ENCODE data around the gene CIC.
A peak's percentile ranks its signal among the peaks of the same experiment; 100 is the strongest.

The CIC gene

GRCh38 chr19:42276821-42277220, 7.8 kb downstream of the CIC start:
- no peak overlapping the region for H3K4me3 ChIP-seq (ENCODE audit: low read length)
- no peak for TF ChIP-seq CTCF (conservative IDR thresholded peaks at IDR 0.05; ENCODE audit: low read length)
- DNase-seq (ENCODE audit: low read depth), result no peak

DNA sequence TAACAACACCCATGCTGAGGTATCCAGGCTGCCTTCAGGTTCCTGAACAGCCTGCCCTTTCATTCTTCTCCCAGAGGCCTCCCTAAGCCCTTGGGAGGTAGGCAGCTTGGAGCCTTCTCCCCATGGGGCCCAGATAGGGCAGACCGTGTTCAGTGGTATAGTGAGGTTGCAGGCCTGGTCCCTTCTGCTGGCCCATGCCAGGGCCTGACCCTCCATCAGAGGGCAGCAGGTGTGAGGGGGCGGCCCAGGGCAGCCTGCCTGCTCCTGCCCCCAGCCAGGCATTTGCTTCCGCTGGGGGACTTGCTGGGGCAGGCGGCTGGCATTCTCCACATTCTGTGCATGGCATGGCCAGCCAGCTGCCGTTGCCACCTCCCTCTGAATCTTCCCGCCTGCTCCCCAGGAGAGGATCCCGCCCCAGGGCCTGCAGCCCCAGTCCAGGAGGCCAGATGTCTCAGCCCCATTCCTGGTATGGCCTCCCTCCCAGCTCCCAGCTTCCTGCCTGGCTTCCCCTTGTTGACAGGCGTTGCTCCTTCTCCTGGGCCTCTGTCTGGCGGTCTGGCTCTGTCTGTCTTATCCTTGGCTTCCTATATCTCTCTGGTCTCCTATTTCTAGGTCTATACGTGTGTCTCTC, 8.9 kb downstream of the CIC start:
- TF ChIP-seq CTCF (conservative IDR thresholded peaks at IDR 0.05; ENCODE audit: low read length), result no peak

GRCh38 chr19:42278452-42279154, 9.6 kb downstream of the CIC start:
- DNase-seq (ENCODE audit: low read depth), result no peak
- no peak for TF ChIP-seq CTCF (conservative IDR thresholded peaks at IDR 0.05; ENCODE audit: low read length)
- H3K4me3 ChIP-seq (ENCODE audit: low read length), result no peak overlapping the region

More for the DNA sequence above, 8.9 kb downstream of the CIC start:
- DNase-seq (ENCODE audit: low read depth), result peak; percentile 70
- H3K4me3 ChIP-seq (ENCODE audit: low read length), result no peak overlapping the region

DNA sequence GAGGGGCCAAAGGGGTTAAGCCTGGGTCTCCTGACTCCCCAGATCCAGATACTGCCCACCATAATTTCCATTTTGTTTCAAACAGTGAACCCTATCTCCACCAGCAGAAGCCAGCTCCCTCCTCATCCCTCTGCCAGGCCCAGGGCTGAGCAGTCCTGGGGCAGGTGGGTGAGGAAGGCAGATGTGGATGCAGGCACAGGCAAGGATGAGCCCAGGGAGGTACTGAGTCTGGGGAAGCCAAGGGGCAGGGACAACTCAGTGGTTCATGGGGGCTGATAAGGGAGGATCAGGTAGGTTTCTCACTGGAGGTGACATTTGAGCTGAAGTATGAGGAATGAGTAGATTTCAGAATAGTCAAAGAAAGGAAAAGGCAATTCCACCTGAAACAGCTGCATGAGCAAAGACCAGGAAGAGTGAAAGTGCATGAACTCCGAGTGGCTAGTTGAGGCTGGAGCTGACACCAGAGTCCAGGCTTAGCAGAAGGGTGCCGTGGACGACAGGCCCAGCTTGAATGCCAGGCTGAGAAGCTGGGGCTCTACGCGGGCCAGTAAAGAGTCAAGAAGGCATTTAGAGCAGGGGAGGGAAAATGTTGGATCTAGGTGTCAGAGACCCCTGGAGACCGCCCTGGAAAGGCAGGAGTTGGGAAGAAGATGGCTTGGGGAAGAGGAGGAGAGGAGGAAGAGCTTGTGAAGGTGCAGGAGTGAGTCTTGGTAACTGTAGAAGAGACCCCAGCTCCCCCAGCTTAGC, 10.3 kb downstream of the CIC start:
- peak overlapping the region; percentile 78 for H3K4me3 ChIP-seq (ENCODE audit: low read length)
- TF ChIP-seq CTCF (conservative IDR thresholded peaks at IDR 0.05; ENCODE audit: low read length), result no peak
- DNase-seq (ENCODE audit: low read depth), result no peak

DNA sequence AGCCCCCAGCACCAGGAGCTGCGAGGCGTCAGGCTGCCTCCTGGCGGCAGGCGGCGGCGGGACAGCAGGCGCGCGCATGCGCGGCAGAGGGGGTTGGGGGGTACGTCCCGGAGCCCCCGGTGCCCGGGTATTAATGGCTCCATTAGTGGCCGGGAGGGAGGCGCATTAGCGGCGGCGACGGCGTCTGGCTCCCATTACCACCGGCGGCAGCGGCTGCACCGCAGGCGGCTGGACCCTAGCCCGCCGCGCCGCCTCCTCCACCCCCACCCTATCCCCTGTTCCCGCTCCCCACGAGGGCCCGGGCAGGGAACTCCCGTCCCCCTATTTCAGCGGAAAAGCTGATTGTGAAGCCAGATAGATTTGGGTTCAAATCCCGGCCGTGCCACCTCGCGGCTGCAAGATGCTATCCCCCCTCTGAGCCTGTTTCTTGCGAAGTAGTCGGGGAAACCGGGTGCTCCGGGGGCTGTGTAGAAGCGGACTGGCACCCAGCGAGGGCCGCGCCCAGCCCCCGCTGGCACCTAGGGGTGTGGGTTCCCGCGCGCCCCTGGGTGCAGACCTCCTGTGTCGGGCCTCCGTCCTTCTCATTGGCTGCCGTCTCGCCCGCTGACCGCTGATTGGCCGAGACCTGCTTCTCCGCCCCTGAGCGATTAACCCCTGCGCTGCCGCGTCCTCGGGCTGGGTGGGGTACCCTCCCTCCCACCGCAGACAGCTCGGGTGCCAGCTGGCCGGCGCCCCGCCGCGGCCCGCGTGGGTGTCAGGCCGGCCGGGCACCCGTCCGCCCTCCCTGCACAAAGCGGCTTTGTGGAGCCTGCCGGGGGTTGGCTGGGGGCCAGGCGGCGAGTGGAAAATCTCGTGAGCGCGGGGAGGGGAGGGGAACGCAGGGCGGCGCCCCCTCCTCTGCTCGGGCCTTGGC, 11.1 kb downstream of the CIC start:
- peak overlapping the region; percentile 78 for H3K4me3 ChIP-seq (ENCODE audit: low read length)
- DNase-seq (ENCODE audit: low read depth), result peak; percentile 82
- TF ChIP-seq CTCF (conservative IDR thresholded peaks at IDR 0.05; ENCODE audit: low read length), result peak; percentile 68

- no peak for TF ChIP-seq CTCF (conservative IDR thresholded peaks at IDR 0.05; ENCODE audit: low read length)
- peak; percentile 21 for DNase-seq (ENCODE audit: low read depth)
- H3K4me3 ChIP-seq (ENCODE audit: low read length), result peak overlapping the region; percentile 78
Measured at GRCh38 chr19:42280815-42281145, 11.7 kb downstream of the CIC start.
